ENCODE data around the gene GPER1. TPM values are rescaled to one million over a fixed set of nuclear protein-coding genes. Genes with fewer than 3 reads are reported as not detected.

GPER1 gene
- total and polyA plus RNA-seq, 2 experiments from 2014 or later = 0.89 TPM; not detected in 1

DNA sequence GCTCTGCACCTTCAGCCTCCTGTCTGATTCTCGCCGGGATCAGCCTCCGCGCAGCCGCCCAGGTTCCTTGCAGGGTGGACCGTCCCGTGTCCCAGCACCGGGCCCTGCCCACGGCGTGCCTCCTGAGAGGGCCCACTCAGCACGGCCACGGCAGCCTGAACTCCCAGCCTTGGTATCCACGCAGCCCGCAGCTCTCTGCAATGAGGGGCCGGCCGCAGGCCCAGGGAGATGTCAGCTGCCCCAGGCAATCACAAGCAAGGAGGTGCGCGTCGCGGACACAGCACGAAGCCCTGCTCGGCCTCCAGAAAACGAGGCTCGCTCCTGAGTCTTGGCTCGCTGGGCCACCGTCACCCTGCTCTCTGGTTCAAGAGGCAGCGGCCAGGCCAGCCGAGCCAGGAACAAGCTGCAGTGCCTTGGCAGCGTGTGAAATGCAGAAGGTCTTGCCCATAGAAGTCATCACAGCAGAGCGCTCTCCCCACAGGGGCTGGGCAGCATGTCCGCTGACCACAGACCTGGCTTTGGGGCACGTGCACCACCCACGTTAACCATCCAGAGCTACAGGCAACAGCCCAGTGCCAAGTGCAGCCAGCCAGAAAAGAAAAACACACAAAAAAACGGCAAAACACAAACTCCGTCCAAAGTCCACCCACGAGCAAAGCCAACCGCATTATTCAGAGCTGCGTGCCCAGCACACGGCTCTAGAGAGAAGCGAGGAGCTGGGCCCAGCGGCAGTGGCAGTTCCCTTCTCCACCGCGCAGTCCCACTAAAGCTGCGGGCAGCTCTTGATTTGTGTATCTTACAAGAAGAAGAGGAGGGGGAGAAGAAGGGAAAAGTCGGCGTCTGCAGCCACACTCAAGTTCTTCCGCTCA lies 13.9 kb downstream of the GPER1 start:
- Mint-ChIP-seq H3K4me1 (no peaks in the 10 kb centered on the region), H3K36me3 (ENCODE audit: low read depth) (peaks cover 24% of the 10 kb centered on the region), H3K9me3 (peaks cover 3% of the 10 kb centered on the region; the same call in 1 of the 3 replicates), H3K27ac (no peak overlapping the region), H3K4me3 (no peak overlapping the region), H3K27me3 (ENCODE audit: insufficient read depth, low read depth, poor library complexity) (peaks cover 4% of the 10 kb centered on the region)
- Histone ChIP-seq H4K20me1 (replicated peaks; ENCODE audit: insufficient read depth) (no peaks in the 10 kb centered on the region; the same call in none of the 2 replicates), H3K4me2 (no peak overlapping the region), H3F3A (replicated peaks; ENCODE audit: low read depth) (no peaks in the 10 kb centered on the region), H3K27ac (ENCODE audit: low read depth) (no peak overlapping the region), H3K9me2 (ENCODE audit: insufficient read depth) (no peaks in the 10 kb centered on the region), H3K4me3 (no peak overlapping the region), H3K79me2 (replicated peaks; ENCODE audit: insufficient read depth) (peaks cover 55% of the 10 kb centered on the region), H3K4me1 (ENCODE audit: insufficient read depth) (no peaks in the 10 kb centered on the region), H2AFZ (no peak overlapping the region), H3K36me3 (ENCODE audit: insufficient read depth) (no peaks in the 10 kb centered on the region), H3K27me3 (ENCODE audit: insufficient read depth) (no peaks in the 10 kb centered on the region)
- TF ChIP-seq NANOG (IDR thresholded peaks at IDR 0.05; ENCODE audit: borderline replicate concordance) (no peak), JUNB (IDR thresholded peaks at IDR 0.05; ENCODE audit: unreplicated experiment) (no peak), ZNF114 (CRISPR knock-in tag; IDR thresholded peaks at IDR 0.05) (no peak), CREB1 (CRISPR knock-in tag; IDR thresholded peaks at IDR 0.05; ENCODE audit: low read depth) (no peak), EZH2 (IDR thresholded peaks at IDR 0.05; ENCODE audit: low read depth, unreplicated experiment) (no peak), POLR2AphosphoS5 (IDR thresholded peaks at IDR 0.05; ENCODE audit: low read depth) (no peak), EZH2phosphoT487 (IDR thresholded peaks at IDR 0.05; ENCODE audit: unreplicated experiment) (no peak), ZNF331 (CRISPR knock-in tag; IDR thresholded peaks at IDR 0.05; ENCODE audit: low read depth) (no peak), STAT1 (IDR thresholded peaks at IDR 0.05; ENCODE audit: unreplicated experiment) (no peak)
- TF ChIP-seq, protein P1, sequence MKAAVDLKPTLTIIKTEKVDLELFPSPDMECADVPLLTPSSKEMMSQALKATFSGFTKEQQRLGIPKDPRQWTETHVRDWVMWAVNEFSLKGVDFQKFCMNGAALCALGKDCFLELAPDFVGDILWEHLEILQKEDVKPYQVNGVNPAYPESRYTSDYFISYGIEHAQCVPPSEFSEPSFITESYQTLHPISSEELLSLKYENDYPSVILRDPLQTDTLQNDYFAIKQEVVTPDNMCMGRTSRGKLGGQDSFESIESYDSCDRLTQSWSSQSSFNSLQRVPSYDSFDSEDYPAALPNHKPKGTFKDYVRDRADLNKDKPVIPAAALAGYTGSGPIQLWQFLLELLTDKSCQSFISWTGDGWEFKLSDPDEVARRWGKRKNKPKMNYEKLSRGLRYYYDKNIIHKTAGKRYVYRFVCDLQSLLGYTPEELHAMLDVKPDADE (IDR thresholded peaks at IDR 0.05) = no peak
- TF ChIP-seq, protein P2, sequence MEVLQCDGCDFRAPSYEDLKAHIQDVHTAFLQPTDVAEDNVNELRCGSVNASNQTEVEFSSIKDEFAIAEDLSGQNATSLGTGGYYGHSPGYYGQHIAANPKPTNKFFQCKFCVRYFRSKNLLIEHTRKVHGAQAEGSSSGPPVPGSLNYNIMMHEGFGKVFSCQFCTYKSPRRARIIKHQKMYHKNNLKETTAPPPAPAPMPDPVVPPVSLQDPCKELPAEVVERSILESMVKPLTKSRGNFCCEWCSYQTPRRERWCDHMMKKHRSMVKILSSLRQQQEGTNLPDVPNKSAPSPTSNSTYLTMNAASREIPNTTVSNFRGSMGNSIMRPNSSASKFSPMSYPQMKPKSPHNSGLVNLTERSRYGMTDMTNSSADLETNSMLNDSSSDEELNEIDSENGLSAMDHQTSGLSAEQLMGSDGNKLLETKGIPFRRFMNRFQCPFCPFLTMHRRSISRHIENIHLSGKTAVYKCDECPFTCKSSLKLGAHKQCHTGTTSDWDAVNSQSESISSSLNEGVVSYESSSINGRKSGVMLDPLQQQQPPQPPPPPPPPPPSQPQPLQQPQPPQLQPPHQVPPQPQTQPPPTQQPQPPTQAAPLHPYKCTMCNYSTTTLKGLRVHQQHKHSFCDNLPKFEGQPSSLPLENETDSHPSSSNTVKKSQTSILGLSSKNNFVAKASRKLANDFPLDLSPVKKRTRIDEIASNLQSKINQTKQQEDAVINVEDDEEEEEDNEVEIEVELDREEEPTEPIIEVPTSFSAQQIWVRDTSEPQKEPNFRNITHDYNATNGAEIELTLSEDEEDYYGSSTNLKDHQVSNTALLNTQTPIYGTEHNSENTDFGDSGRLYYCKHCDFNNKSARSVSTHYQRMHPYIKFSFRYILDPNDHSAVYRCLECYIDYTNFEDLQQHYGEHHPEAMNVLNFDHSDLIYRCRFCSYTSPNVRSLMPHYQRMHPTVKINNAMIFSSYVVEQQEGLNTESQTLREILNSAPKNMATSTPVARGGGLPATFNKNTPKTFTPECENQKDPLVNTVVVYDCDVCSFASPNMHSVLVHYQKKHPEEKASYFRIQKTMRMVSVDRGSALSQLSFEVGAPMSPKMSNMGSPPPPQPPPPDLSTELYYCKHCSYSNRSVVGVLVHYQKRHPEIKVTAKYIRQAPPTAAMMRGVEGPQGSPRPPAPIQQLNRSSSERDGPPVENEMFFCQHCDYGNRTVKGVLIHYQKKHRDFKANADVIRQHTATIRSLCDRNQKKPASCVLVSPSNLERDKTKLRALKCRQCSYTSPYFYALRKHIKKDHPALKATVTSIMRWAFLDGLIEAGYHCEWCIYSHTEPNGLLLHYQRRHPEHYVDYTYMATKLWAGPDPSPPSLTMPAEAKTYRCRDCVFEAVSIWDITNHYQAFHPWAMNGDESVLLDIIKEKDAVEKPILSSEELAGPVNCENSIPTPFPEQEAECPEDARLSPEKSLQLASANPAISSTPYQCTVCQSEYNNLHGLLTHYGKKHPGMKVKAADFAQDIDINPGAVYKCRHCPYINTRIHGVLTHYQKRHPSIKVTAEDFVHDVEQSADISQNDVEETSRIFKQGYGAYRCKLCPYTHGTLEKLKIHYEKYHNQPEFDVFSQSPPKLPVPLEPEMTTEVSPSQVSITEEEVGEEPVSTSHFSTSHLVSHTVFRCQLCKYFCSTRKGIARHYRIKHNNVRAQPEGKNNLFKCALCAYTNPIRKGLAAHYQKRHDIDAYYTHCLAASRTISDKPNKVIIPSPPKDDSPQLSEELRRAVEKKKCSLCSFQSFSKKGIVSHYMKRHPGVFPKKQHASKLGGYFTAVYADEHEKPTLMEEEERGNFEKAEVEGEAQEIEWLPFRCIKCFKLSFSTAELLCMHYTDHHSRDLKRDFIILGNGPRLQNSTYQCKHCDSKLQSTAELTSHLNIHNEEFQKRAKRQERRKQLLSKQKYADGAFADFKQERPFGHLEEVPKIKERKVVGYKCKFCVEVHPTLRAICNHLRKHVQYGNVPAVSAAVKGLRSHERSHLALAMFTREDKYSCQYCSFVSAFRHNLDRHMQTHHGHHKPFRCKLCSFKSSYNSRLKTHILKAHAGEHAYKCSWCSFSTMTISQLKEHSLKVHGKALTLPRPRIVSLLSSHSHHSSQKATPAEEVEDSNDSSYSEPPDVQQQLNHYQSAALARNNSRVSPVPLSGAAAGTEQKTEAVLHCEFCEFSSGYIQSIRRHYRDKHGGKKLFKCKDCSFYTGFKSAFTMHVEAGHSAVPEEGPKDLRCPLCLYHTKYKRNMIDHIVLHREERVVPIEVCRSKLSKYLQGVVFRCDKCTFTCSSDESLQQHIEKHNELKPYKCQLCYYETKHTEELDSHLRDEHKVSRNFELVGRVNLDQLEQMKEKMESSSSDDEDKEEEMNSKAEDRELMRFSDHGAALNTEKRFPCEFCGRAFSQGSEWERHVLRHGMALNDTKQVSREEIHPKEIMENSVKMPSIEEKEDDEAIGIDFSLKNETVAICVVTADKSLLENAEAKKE (CRISPR knock-in tag; IDR thresholded peaks at IDR 0.05) = no peak
- TF ChIP-seq, protein P3, sequence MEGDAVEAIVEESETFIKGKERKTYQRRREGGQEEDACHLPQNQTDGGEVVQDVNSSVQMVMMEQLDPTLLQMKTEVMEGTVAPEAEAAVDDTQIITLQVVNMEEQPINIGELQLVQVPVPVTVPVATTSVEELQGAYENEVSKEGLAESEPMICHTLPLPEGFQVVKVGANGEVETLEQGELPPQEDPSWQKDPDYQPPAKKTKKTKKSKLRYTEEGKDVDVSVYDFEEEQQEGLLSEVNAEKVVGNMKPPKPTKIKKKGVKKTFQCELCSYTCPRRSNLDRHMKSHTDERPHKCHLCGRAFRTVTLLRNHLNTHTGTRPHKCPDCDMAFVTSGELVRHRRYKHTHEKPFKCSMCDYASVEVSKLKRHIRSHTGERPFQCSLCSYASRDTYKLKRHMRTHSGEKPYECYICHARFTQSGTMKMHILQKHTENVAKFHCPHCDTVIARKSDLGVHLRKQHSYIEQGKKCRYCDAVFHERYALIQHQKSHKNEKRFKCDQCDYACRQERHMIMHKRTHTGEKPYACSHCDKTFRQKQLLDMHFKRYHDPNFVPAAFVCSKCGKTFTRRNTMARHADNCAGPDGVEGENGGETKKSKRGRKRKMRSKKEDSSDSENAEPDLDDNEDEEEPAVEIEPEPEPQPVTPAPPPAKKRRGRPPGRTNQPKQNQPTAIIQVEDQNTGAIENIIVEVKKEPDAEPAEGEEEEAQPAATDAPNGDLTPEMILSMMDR (conservative IDR thresholded peaks at IDR 0.05; ENCODE audit: low read depth in 2 of 2) = no peak
- TF ChIP-seq, protein P4, sequence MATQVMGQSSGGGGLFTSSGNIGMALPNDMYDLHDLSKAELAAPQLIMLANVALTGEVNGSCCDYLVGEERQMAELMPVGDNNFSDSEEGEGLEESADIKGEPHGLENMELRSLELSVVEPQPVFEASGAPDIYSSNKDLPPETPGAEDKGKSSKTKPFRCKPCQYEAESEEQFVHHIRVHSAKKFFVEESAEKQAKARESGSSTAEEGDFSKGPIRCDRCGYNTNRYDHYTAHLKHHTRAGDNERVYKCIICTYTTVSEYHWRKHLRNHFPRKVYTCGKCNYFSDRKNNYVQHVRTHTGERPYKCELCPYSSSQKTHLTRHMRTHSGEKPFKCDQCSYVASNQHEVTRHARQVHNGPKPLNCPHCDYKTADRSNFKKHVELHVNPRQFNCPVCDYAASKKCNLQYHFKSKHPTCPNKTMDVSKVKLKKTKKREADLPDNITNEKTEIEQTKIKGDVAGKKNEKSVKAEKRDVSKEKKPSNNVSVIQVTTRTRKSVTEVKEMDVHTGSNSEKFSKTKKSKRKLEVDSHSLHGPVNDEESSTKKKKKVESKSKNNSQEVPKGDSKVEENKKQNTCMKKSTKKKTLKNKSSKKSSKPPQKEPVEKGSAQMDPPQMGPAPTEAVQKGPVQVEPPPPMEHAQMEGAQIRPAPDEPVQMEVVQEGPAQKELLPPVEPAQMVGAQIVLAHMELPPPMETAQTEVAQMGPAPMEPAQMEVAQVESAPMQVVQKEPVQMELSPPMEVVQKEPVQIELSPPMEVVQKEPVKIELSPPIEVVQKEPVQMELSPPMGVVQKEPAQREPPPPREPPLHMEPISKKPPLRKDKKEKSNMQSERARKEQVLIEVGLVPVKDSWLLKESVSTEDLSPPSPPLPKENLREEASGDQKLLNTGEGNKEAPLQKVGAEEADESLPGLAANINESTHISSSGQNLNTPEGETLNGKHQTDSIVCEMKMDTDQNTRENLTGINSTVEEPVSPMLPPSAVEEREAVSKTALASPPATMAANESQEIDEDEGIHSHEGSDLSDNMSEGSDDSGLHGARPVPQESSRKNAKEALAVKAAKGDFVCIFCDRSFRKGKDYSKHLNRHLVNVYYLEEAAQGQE (IDR thresholded peaks at IDR 0.05; ENCODE audit: unreplicated experiment) = no peak
- no peak for ATAC-seq
- no peak for DNase-seq (ENCODE audit: low spot score)
